ENCODE results near the gene GABRG2. TPM values are rescaled to one million over a fixed set of nuclear protein-coding genes. Genes with fewer than 3 reads are reported as not detected.

The GABRG2 gene
- 0.43 TPM in 1 of 2 replicates, not detected in the other for total RNA-seq
- polyA plus RNA-seq: not detected in 2 replicates

DNA sequence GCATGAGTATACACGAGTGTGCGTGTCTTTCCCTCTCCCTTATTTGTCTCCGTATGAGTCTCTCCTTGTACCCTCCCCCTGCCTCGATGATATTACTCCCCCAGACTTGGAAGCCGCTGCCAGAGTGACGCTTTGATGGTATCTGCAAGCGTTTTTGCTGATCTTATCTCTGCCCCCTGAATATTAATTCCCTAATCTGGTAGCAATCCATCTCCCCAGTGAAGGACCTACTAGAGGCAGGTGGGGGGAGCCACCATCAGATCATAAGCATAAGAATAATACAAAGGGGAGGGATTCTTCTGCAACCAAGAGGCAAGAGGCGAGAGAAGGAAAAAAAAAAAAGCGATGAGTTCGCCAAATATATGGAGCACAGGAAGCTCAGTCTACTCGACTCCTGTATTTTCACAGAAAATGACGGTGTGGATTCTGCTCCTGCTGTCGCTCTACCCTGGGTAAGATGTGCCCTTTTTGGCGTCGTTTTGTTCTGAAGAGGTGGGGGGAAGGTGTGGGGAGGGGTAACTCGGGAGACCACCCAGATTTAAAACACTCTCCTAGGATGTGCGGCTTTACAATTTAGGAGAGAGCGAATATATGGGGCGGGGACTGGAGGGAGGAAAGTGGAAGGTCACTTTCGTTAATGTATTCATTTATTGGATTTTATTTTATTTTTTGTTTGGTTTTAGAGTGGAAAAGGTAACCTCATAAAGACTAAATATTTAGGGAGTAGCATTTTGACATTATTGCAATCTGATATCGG lies at the start of gene GABRG2:
Gene GABRG2, plus strand, starts transcription at position 119 of the 757 bp plus-strand sequence. Its CDS starts 227 bp downstream, at position 346.
- H3K36me3 ChIP-seq (replicated peaks; ENCODE audit: insufficient read depth, low read depth): no peaks in the 10 kb centered on the region
- no peaks in the 10 kb centered on the region for H3K79me2 ChIP-seq
- H2AFZ ChIP-seq: no peak within 1 kb of the TSS
- H3K4me2 ChIP-seq: no peak within 1 kb of the TSS
- TF ChIP-seq, protein P1, sequence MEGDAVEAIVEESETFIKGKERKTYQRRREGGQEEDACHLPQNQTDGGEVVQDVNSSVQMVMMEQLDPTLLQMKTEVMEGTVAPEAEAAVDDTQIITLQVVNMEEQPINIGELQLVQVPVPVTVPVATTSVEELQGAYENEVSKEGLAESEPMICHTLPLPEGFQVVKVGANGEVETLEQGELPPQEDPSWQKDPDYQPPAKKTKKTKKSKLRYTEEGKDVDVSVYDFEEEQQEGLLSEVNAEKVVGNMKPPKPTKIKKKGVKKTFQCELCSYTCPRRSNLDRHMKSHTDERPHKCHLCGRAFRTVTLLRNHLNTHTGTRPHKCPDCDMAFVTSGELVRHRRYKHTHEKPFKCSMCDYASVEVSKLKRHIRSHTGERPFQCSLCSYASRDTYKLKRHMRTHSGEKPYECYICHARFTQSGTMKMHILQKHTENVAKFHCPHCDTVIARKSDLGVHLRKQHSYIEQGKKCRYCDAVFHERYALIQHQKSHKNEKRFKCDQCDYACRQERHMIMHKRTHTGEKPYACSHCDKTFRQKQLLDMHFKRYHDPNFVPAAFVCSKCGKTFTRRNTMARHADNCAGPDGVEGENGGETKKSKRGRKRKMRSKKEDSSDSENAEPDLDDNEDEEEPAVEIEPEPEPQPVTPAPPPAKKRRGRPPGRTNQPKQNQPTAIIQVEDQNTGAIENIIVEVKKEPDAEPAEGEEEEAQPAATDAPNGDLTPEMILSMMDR (IDR thresholded peaks at IDR 0.05; ENCODE audit: poor library complexity): no peak
- TF ChIP-seq EZH2 (IDR thresholded peaks at IDR 0.05; ENCODE audit: borderline replicate concordance): no peak
- no peak for TF ChIP-seq EZH2phosphoT487 (IDR thresholded peaks at IDR 0.05; ENCODE audit: low read depth, severe bottlenecking, unreplicated experiment)
- H3K9me2 ChIP-seq (replicated peaks; ENCODE audit: insufficient read depth): no peaks in the 10 kb centered on the region
- peaks cover 15% of the 10 kb centered on the region for H3K27me3 ChIP-seq
- no peaks in the 10 kb centered on the region for H3K9me3 ChIP-seq (ENCODE audit: low read depth)
- WGBS (ENCODE audit: low lambda C conversion rate, missing lambda C conversion rate): 10% methylated on average over 21 of the region's 21 CpGs
- H3K4me3 ChIP-seq: no peak within 1 kb of the TSS
- no peaks in the 10 kb centered on the region for H4K20me1 ChIP-seq (ENCODE audit: insufficient read depth, poor library complexity, severe bottlenecking)
- no peak within 1 kb of the TSS for H3K27ac ChIP-seq
- H3K4me1 ChIP-seq (ENCODE audit: insufficient read depth): no peaks in the 10 kb centered on the region
- DNase-seq (ENCODE audit: low spot score): no peak

DNA sequence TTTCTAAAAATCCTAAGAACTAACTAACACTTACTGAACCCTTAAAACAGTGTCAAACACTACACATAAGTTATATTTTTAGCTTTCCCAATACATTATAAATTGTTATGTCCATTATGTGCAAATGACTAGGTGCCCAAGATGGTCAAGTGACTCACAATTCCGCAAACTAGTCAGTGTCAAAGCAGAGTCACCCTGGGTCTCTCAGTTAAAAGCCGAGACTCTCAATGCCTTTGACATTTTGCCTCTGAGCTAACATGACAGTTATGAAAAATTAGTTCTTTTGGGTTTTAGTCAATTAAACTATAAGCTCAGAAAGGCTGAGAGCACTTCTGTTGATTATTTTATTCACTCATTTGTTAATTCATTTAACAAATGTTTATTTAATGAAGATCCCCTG lies 42.3 kb upstream of the GABRG2 start:
- TF ChIP-seq, protein P1 (IDR thresholded peaks at IDR 0.05; ENCODE audit: poor library complexity): no peak
- no peak for TF ChIP-seq EZH2 (IDR thresholded peaks at IDR 0.05; ENCODE audit: borderline replicate concordance)
- no peak for TF ChIP-seq EZH2phosphoT487 (IDR thresholded peaks at IDR 0.05; ENCODE audit: low read depth, severe bottlenecking, unreplicated experiment)
- 89% methylated on average over 2 of the region's 2 CpGs for WGBS (ENCODE audit: low lambda C conversion rate, missing lambda C conversion rate)

DNA sequence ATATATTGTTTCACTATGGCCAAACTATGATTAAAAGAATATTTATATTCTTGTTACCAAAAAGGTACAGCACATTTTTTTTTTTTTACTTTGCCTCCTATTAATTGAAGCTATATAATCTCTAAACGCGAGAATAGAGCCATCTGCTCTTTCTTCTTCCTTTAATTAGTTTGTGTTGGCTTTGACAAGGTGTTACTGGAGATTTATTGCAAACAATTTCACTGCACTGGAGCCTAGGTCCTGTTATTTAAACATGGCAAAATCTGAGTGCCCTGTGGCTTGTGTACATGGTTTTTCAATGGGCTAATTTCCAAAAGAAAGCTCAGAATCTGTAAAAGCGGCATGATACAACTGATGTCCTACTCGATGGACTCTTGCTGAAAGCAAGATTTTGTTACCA lies 40.8 kb upstream of the GABRG2 start:
- 81% methylated on average over 4 of the region's 4 CpGs for WGBS (ENCODE audit: low lambda C conversion rate, missing lambda C conversion rate)
- DNase-seq (ENCODE audit: low spot score): no peak

More for the DNA sequence above, 42.3 kb upstream of the GABRG2 start:
- Histone ChIP-seq H3K4me3 (no peak overlapping the region), H2AFZ (no peak overlapping the region), H3K79me2 (no peaks in the 10 kb centered on the region), H3K36me3 (replicated peaks; ENCODE audit: insufficient read depth, low read depth) (no peaks in the 10 kb centered on the region), H3K27ac (no peak overlapping the region), H3K4me1 (ENCODE audit: insufficient read depth) (no peaks in the 10 kb centered on the region), H3K9me2 (replicated peaks; ENCODE audit: insufficient read depth) (no peaks in the 10 kb centered on the region), H3K9me3 (ENCODE audit: low read depth) (no peaks in the 10 kb centered on the region), H3K4me2 (no peak overlapping the region), H3K27me3 (no peaks in the 10 kb centered on the region), H4K20me1 (ENCODE audit: insufficient read depth, poor library complexity, severe bottlenecking) (no peaks in the 10 kb centered on the region)
- no peak for DNase-seq (ENCODE audit: low spot score)

More for the DNA sequence above, 40.8 kb upstream of the GABRG2 start:
- H3K4me1 ChIP-seq (ENCODE audit: insufficient read depth): no peaks in the 10 kb centered on the region
- no peaks in the 10 kb centered on the region for H3K9me3 ChIP-seq (ENCODE audit: low read depth)
- H3K36me3 ChIP-seq (replicated peaks; ENCODE audit: insufficient read depth, low read depth): no peaks in the 10 kb centered on the region
- TF ChIP-seq, protein P1 (IDR thresholded peaks at IDR 0.05; ENCODE audit: poor library complexity): no peak
- TF ChIP-seq EZH2 (IDR thresholded peaks at IDR 0.05; ENCODE audit: borderline replicate concordance): no peak
- H2AFZ ChIP-seq: no peak overlapping the region
- no peaks in the 10 kb centered on the region for H3K9me2 ChIP-seq (replicated peaks; ENCODE audit: insufficient read depth)
- H3K4me2 ChIP-seq: no peak overlapping the region
- H4K20me1 ChIP-seq (ENCODE audit: insufficient read depth, poor library complexity, severe bottlenecking): no peaks in the 10 kb centered on the region
- no peaks in the 10 kb centered on the region for H3K27me3 ChIP-seq
- H3K27ac ChIP-seq: no peak overlapping the region
- H3K79me2 ChIP-seq: no peaks in the 10 kb centered on the region
- H3K4me3 ChIP-seq: no peak overlapping the region

All from hepatocyte (in vitro differentiated cells).